GM18907 (cell line): ENCODE data around the gene IRAK2.
A peak's percentile ranks its signal among the peaks of the same experiment; 100 is the strongest.

ENCODE experiments used
- ATAC-seq: cut with Tn5 transposase; IDR thresholded peaks from one replicate; pipeline ENCODE4 v1.9.1; 2021; ENCODE audit warnings: mild to moderate bottlenecking, moderate library complexity; ENCODE audit not compliant: unreplicated experiment

The IRAK2 gene

DNA sequence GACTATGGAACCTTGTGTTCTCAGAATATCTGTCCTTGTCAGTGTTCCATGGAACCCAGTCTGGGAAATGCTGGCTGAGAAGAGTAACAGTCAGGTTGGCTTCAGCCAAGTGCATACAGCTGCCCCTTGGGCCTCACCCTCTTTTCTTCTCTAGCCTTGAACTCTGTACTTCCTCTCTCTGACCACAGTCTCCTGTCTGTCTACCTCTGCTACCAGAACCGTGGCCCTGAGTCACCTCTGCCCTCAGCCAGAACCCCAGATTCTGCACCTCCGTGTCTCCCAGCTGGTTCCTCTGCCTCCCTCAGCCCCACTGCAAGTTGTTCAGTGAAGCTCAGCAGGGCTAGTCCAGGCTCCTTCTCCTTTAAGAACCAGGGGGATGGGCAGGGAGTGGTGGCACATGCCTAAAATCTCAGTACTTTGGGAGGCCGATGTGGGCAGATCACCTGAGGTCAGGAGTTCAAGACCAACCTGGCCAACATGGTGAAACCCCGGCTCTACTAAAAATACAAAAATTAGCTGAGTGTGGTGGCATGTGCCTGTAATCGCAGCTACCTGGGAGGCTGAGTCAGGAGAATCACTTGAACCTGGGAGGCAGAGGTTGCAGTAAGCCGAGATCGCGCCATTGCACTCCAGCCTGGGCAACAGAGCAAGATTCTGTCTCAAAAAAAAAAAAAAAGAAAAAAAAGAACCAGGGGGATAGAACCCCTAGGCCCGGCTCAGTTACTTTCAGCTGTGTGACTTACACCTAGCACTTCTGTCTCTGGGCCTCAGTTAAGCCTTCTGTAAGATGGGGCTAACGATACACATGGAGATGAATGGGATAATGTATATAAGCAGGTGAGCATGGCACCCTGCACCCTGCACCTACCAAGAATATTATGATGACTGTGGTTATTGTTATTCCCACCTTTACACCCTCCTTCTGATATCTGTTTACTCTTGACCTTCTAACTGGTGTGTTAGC lies 59.2 kb downstream of the IRAK2 start:
- peak; percentile 62 for ATAC-seq

- peak; percentile 37 for ATAC-seq
Observed at GRCh38 chr3:10224794-10225665, 60.3 kb downstream of the IRAK2 start.

DNA sequence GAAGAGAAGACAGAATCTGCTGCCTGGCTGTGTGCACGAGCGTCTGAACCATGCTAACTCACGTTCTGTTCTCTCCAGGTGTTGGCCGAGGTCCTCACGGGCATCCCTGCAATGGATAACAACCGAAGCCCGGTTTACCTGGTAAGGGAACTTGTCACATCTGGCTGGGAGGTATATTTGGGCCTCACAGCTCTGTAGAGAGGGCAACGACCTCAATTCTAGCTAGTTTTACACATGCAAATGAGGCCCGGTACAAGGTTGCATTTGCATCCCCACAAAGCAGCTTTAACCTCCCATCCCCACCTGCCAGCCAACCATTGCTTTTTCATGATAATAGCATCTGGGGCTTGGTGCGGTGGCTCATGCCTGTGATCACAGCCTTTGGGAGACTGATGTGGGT lies 61.6 kb downstream of the IRAK2 start:
- no peak for ATAC-seq

DNA sequence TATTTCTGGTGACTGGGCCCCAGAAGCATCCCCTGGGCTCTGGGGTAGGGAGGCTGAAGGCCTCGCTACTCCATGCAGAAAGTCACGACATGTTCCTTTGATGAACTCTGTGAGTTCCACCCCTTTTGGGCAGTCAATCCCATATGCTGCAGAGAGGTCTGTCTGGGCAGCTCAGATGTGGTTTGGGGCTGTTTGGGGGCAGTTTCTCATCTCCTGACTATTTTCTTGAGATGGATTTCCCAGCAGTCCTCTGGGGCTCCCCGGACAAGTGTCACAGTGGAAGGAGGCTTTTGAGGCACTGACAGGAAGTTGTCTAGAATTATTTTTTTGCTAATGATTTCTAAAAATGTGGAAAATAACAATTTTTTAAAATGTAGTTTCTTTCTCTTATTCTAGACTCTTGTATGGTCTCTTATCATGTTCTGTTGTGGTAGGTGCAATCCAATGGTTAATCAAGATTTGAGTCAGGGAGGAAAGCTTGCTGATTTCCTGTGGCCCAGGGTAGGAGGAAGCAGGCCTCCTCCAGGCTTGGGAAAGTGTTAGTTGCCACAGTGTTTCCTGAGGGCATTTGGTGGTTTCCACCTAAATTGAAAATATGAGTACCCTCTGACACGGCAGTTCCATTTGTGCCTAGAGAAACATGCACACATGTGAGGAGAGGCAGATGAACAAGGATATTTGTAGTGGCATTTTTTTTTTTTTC lies 63.7 kb downstream of the IRAK2 start:
- no peak for ATAC-seq

- no peak for ATAC-seq
Observed at GRCh38 chr3:10229576-10229975, 64.9 kb downstream of the IRAK2 start.

DNA sequence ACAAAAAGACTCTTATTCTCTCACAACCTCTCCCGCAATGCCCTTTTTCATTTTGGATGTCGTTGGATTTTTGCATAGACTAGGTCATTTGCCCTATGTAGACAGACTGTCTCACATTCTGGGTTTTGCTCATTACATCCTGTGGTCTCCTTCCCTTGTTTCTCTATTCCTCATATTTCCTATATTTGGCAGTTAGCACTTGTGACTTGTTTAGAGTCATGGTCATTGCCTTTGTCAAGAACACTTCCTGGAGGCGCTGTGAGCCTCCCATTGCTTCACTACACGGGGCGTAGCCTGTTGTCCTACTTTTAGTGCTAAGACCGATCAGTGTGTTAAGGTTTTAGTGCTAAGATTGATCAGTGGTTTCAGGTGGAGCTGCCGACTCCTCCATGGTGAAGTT lies 67.4 kb downstream of the IRAK2 start:
- ATAC-seq: no peak

DNA sequence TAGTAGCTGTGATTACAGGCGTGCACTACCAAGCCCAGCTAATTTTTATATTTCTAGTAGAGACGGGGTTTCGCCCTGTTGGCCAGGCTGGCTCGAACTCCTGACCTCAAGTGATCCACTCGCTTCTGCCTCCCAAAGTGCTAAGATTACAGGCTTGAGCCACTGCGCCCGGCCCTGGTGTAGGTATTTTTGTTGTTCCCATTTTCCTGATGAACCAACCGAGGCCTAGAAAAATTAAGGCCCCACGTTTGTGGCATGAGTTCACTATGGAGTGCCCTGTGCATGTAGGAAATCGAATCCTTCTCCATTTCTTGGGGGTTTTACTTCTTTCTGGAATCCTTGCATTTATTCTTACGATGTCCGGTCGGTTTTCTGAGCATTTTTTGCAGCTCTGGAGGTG lies 69.3 kb downstream of the IRAK2 start:
- no peak for ATAC-seq

DNA sequence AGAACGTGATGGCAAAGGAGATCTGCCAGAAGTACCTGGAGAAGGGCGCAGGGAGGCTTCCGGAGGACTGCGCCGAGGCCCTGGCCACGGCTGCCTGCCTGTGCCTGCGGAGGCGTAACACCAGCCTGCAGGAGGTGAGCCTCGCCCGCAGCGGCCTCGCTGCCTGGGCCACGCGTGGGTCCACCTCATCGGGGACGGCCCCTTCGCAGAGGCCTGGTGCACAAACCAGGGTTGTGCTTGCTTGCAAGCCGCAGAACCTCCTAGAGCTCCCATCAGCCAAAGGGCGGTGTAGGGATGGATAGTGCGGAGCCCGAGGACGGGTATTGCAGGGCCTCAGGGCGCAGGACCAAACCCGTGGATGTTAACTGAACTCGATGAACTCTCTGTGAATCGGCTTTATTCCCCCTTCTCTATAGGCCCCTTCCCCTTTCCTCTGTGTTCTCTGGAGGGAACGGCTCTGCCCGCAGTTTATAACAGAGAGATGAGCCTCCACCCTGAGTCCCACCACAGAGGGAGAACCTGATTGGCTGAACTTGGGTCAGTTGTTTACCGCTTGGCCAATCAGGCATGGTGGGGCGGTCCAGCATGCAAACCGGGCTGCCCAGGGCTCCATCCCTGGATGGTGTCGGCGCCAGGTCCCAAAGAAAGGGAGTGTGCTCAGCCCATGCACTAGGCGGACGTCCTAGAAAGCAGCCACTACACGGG lies 70.0 kb downstream of the IRAK2 start:
- ATAC-seq: no peak

GRCh38 chr3:10235551-10235950 lies 70.8 kb downstream of the IRAK2 start:
- no peak for ATAC-seq

- no peak for ATAC-seq
Observed at GRCh38 chr3:10238345-10239183, 73.8 kb downstream of the IRAK2 start.

GRCh38 chr3:10240799-10241198 lies 76.1 kb downstream of the IRAK2 start:
- ATAC-seq: no peak

GRCh38 chr3:10242182-10243065 lies 77.7 kb downstream of the IRAK2 start:
- ATAC-seq: no peak

DNA sequence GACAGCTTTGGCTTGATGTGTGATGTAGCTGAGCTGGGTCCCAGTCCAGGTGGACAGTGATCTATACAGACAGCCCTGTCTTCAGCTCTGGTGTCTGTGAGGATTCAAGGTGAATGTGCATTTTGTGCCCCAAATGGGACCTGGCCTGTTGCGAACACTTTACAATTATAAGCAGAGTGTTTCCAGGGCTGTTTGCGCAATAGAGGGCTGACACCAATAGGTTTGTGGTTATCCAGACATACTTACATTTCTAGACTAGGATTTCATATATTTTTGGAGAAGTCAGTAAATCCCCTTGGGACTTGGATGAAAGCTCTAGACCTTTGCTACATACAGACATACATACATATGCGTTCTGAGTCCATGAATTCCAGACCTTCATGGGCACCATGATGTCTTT lies 79.3 kb downstream of the IRAK2 start:
- no peak for ATAC-seq

- ATAC-seq: no peak
Observed at GRCh38 chr3:10245081-10245712, 80.5 kb downstream of the IRAK2 start.

- ATAC-seq: no peak
Observed at GRCh38 chr3:10247679-10248183, 83.0 kb downstream of the IRAK2 start.

GRCh38 chr3:10248184-10248983 lies 83.7 kb downstream of the IRAK2 start, which contains the start of gene TATDN2:
Gene TATDN2, plus strand, starts transcription at chr3:10248459. Its CDS starts 742 bp downstream, at chr3:10249201.
- peak; percentile 95 for ATAC-seq
